ENCODE results near the gene LPAR3. TPM values are rescaled to one million over a fixed set of nuclear protein-coding genes. Genes with fewer than 3 reads are reported as not detected.

The LPAR3 gene
- polyA plus RNA-seq, 2 donors = 4.0 to 5.2 TPM

DNA sequence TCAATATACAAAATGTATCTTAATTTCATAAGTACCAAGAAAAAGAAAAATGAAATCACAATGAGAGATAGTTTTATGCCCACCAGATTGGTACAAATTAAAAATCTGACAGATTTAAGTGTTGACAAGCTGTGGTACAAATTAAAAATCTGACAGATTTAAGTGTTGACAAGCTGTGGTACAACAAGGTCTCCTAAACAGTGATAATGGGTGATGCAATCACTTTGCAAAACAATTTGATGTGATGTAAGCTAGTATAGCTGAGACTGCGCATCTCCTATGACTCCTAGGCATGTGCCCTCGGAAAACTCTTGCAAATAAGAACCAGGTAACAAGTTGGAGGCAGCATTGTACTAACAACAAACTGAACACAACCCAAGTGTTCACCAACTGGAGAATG is 100.6 kb downstream of the LPAR3 start:
- Histone ChIP-seq H3K4me1 (ENCODE audit: control insufficient read depth in 2 of 2, insufficient read depth in 2 of 2, low read length in 1 of 2) (no peaks in the 10 kb centered on the region), H3K36me3 (ENCODE audit: control insufficient read depth in 2 of 2, insufficient read depth in 2 of 2, low read length in 1 of 2) (no peaks in the 10 kb centered on the region), H3K9me3 (ENCODE audit: control insufficient read depth in 2 of 2, insufficient read depth in 1 of 2, low read depth in 1 of 2, low read length in 1 of 2) (peaks cover 0 to 3% of the 10 kb centered on the region in 2 donors), H3K27ac (ENCODE audit: low read depth in 2 of 2, low read length in 1 of 2) (no peak overlapping the region), H3K27me3 (ENCODE audit: control insufficient read depth in 1 of 2, insufficient read depth in 2 of 2, low read length in 2 of 2) (no peaks in the 10 kb centered on the region), H3K4me3 (ENCODE audit: low read depth in 1 of 2, low read length in 2 of 2) (no peak overlapping the region)
- 92 to 97% methylated on average over 2 of the region's 2 CpGs for WGBS, 2 donors

GRCh38 chr1:84789014-84789413 is 104.0 kb downstream of the LPAR3 start:
- H3K36me3 ChIP-seq (ENCODE audit: control insufficient read depth in 2 of 2, insufficient read depth in 2 of 2, low read length in 1 of 2) = no peaks in the 10 kb centered on the region
- WGBS, 2 donors = 67 to 78% methylated on average over 3 of the region's 3 CpGs
- H3K27me3 ChIP-seq (ENCODE audit: control insufficient read depth in 1 of 2, insufficient read depth in 2 of 2, low read length in 2 of 2) = no peaks in the 10 kb centered on the region

GRCh38 chr1:84785271-84786036 is 107.6 kb downstream of the LPAR3 start:
- Histone ChIP-seq H3K36me3 (ENCODE audit: control insufficient read depth in 2 of 2, insufficient read depth in 2 of 2, low read length in 1 of 2) (no peaks in the 10 kb centered on the region), H3K27ac (ENCODE audit: low read depth in 2 of 2, low read length in 1 of 2) (no peak overlapping the region), H3K4me3 (ENCODE audit: low read depth in 1 of 2, low read length in 2 of 2) (no peak overlapping the region), H3K4me1 (ENCODE audit: control insufficient read depth in 2 of 2, insufficient read depth in 2 of 2, low read length in 1 of 2) (no peaks in the 10 kb centered on the region), H3K9me3 (ENCODE audit: control insufficient read depth in 2 of 2, insufficient read depth in 1 of 2, low read depth in 1 of 2, low read length in 1 of 2) (no peaks in the 10 kb centered on the region), H3K27me3 (ENCODE audit: control insufficient read depth in 1 of 2, insufficient read depth in 2 of 2, low read length in 2 of 2) (no peaks in the 10 kb centered on the region)
- 38 to 57% methylated on average over 4 of the region's 4 CpGs for WGBS, 2 donors

More at GRCh38 chr1:84789014-84789413, 104.0 kb downstream of the LPAR3 start:
- H3K4me1 ChIP-seq (ENCODE audit: control insufficient read depth in 2 of 2, insufficient read depth in 2 of 2, low read length in 1 of 2) = no peaks in the 10 kb centered on the region
- no peak overlapping the region for H3K27ac ChIP-seq (ENCODE audit: low read depth in 2 of 2, low read length in 1 of 2)
- no peaks in the 10 kb centered on the region for H3K9me3 ChIP-seq (ENCODE audit: control insufficient read depth in 2 of 2, insufficient read depth in 1 of 2, low read depth in 1 of 2, low read length in 1 of 2)
- no peak overlapping the region for H3K4me3 ChIP-seq (ENCODE audit: low read depth in 1 of 2, low read length in 2 of 2)

- Histone ChIP-seq H3K9me3 (ENCODE audit: control insufficient read depth in 2 of 2, insufficient read depth in 1 of 2, low read depth in 1 of 2, low read length in 1 of 2) (no peaks in the 10 kb centered on the region), H3K4me3 (ENCODE audit: low read depth in 1 of 2, low read length in 2 of 2) (no peak overlapping the region), H3K27me3 (ENCODE audit: control insufficient read depth in 1 of 2, insufficient read depth in 2 of 2, low read length in 2 of 2) (no peaks in the 10 kb centered on the region), H3K4me1 (ENCODE audit: control insufficient read depth in 2 of 2, insufficient read depth in 2 of 2, low read length in 1 of 2) (no peaks in the 10 kb centered on the region), H3K36me3 (ENCODE audit: control insufficient read depth in 2 of 2, insufficient read depth in 2 of 2, low read length in 1 of 2) (no peaks in the 10 kb centered on the region), H3K27ac (ENCODE audit: low read depth in 2 of 2, low read length in 1 of 2) (no peak overlapping the region)
- WGBS, 2 donors = 74 to 80% methylated on average over 6 of the region's 6 CpGs
These were observed 110.1 kb downstream of the LPAR3 start for GRCh38 chr1:84782881-84783280.

DNA sequence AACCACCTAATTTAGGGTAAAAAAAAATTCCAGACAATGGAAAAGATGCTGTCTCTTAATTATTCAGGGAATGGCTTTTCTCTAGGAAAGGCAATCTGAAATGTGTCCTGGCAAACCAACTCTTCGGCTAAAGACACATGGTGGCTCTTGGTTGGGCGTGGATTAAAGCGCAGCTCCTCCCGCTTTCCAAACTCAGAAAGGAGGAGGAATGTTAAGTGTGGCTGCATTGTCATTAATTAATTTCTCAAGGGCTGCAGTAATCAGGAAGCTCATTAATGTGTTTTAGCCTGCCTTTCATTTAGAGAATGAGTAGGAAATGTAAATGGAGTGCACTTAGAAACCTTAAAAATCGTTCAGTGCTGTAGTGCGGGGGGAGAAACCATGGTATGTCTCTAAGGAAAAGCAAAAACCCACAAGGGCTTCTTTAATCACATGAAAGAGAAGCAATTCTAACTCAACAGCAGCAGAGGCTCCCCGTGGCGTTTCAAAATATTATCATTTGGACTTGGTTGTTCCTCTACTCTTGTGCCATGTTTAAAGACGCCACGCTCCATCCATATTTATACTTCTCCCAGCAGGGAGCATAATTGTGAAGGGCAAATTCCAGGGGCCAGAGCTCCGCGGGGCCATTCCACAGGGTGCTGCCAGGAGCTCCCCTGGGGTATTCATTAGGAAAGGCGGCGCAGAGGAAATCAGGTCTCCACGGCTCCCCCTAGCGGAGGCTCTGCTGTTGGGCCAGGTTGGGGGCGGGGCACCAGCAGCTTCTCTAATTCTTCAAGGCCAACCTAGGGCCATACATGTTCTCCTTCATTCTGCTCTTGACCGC is 110.8 kb downstream of the LPAR3 start:
- H3K4me3 ChIP-seq (ENCODE audit: low read depth in 1 of 2, low read length in 2 of 2) = no peak overlapping the region
- no peaks in the 10 kb centered on the region for H3K27me3 ChIP-seq (ENCODE audit: control insufficient read depth in 1 of 2, insufficient read depth in 2 of 2, low read length in 2 of 2)
- H3K4me1 ChIP-seq (ENCODE audit: control insufficient read depth in 2 of 2, insufficient read depth in 2 of 2, low read length in 1 of 2) = no peaks in the 10 kb centered on the region
- no peaks in the 10 kb centered on the region for H3K9me3 ChIP-seq (ENCODE audit: control insufficient read depth in 2 of 2, insufficient read depth in 1 of 2, low read depth in 1 of 2, low read length in 1 of 2)
- no peak overlapping the region for H3K27ac ChIP-seq (ENCODE audit: low read depth in 2 of 2, low read length in 1 of 2)
- WGBS, 2 donors = 63 to 73% methylated on average over 18 of the region's 18 CpGs
- no peaks in the 10 kb centered on the region for H3K36me3 ChIP-seq (ENCODE audit: control insufficient read depth in 2 of 2, insufficient read depth in 2 of 2, low read length in 1 of 2)

GRCh38 chr1:84780000-84780716 is 112.8 kb downstream of the LPAR3 start:
- Histone ChIP-seq H3K4me1 (ENCODE audit: control insufficient read depth in 2 of 2, insufficient read depth in 2 of 2, low read length in 1 of 2) (peaks cover 0 to under 1% of the 10 kb centered on the region in 2 donors), H3K27me3 (ENCODE audit: control insufficient read depth in 1 of 2, insufficient read depth in 2 of 2, low read length in 2 of 2) (no peaks in the 10 kb centered on the region), H3K9me3 (ENCODE audit: control insufficient read depth in 2 of 2, insufficient read depth in 1 of 2, low read depth in 1 of 2, low read length in 1 of 2) (no peaks in the 10 kb centered on the region), H3K27ac (ENCODE audit: low read depth in 2 of 2, low read length in 1 of 2) (no peak overlapping the region), H3K36me3 (ENCODE audit: control insufficient read depth in 2 of 2, insufficient read depth in 2 of 2, low read length in 1 of 2) (no peaks in the 10 kb centered on the region), H3K4me3 (ENCODE audit: low read depth in 1 of 2, low read length in 2 of 2) (no peak overlapping the region)
- 67 to 73% methylated on average over 8 of the region's 8 CpGs for WGBS, 2 donors

- H3K4me1 ChIP-seq (ENCODE audit: control insufficient read depth in 2 of 2, insufficient read depth in 2 of 2, low read length in 1 of 2) = peaks cover 2 to 9% of the 10 kb centered on the region in 2 donors
- no peaks in the 10 kb centered on the region for H3K27me3 ChIP-seq (ENCODE audit: control insufficient read depth in 1 of 2, insufficient read depth in 2 of 2, low read length in 2 of 2)
- no peaks in the 10 kb centered on the region for H3K9me3 ChIP-seq (ENCODE audit: control insufficient read depth in 2 of 2, insufficient read depth in 1 of 2, low read depth in 1 of 2, low read length in 1 of 2)
- no peaks in the 10 kb centered on the region for H3K36me3 ChIP-seq (ENCODE audit: control insufficient read depth in 2 of 2, insufficient read depth in 2 of 2, low read length in 1 of 2)
- WGBS, 2 donors = 77 to 79% methylated on average over 5 of the region's 5 CpGs
- H3K4me3 ChIP-seq (ENCODE audit: low read depth in 1 of 2, low read length in 2 of 2) = no peak overlapping the region
- no peak overlapping the region for H3K27ac ChIP-seq (ENCODE audit: low read depth in 2 of 2, low read length in 1 of 2)
These were observed 116.4 kb downstream of the LPAR3 start for GRCh38 chr1:84776639-84777038.

- no peaks in the 10 kb centered on the region for H3K36me3 ChIP-seq (ENCODE audit: control insufficient read depth in 2 of 2, insufficient read depth in 2 of 2, low read length in 1 of 2)
- no peak overlapping the region for H3K27ac ChIP-seq (ENCODE audit: low read depth in 2 of 2, low read length in 1 of 2)
- no peak overlapping the region for H3K4me3 ChIP-seq (ENCODE audit: low read depth in 1 of 2, low read length in 2 of 2)
- H3K4me1 ChIP-seq (ENCODE audit: control insufficient read depth in 2 of 2, insufficient read depth in 2 of 2, low read length in 1 of 2) = peaks cover 2 to 9% of the 10 kb centered on the region in 2 donors
- H3K9me3 ChIP-seq (ENCODE audit: control insufficient read depth in 2 of 2, insufficient read depth in 1 of 2, low read depth in 1 of 2, low read length in 1 of 2) = no peaks in the 10 kb centered on the region
- WGBS, 2 donors = 50 to 70% methylated on average over 3 of the region's 3 CpGs
- no peaks in the 10 kb centered on the region for H3K27me3 ChIP-seq (ENCODE audit: control insufficient read depth in 1 of 2, insufficient read depth in 2 of 2, low read length in 2 of 2)
These were observed 117.5 kb downstream of the LPAR3 start for GRCh38 chr1:84775535-84775920.

- Histone ChIP-seq H3K27me3 (ENCODE audit: control insufficient read depth in 1 of 2, insufficient read depth in 2 of 2, low read length in 2 of 2) (no peaks in the 10 kb centered on the region), H3K27ac (ENCODE audit: low read depth in 2 of 2, low read length in 1 of 2) (no peak overlapping the region), H3K4me3 (ENCODE audit: low read depth in 1 of 2, low read length in 2 of 2) (no peak overlapping the region), H3K36me3 (ENCODE audit: control insufficient read depth in 2 of 2, insufficient read depth in 2 of 2, low read length in 1 of 2) (no peaks in the 10 kb centered on the region), H3K9me3 (ENCODE audit: control insufficient read depth in 2 of 2, insufficient read depth in 1 of 2, low read depth in 1 of 2, low read length in 1 of 2) (no peaks in the 10 kb centered on the region), H3K4me1 (ENCODE audit: control insufficient read depth in 2 of 2, insufficient read depth in 2 of 2, low read length in 1 of 2) (peaks cover 2 to 9% of the 10 kb centered on the region in 2 donors)
- WGBS, 2 donors = 62 to 77% methylated on average over 16 of the region's 16 CpGs
These were observed 118.1 kb downstream of the LPAR3 start for GRCh38 chr1:84774669-84775534.

All from esophagus (tissue), 2 donors.